ENCODE data around the gene MAGEF1.
A peak's percentile ranks its signal among the peaks of the same experiment; 100 is the strongest.

The MAGEF1 gene

GRCh38 chr3:184711493-184712247, at the start of gene MAGEF1:
TSS of gene MAGEF1 (minus strand) at chr3:184712064. CDS start at chr3:184711821, 243 bp downstream.
- peak; percentile 93 for DNase-seq

GRCh38 chr3:184761075-184761841, 49.4 kb upstream of the MAGEF1 start:
- no peak for DNase-seq

- no peak for DNase-seq
These were observed 48.6 kb upstream of the MAGEF1 start for GRCh38 chr3:184760337-184761074.

GRCh38 chr3:184759666-184760200, 47.9 kb upstream of the MAGEF1 start:
- DNase-seq, result no peak

GRCh38 chr3:184758056-184758455, 46.2 kb upstream of the MAGEF1 start:
- DNase-seq, result no peak

- DNase-seq, result no peak
These were observed 45.3 kb upstream of the MAGEF1 start for GRCh38 chr3:184757022-184757651.

- DNase-seq, result no peak
These were observed 44.5 kb upstream of the MAGEF1 start for GRCh38 chr3:184756151-184757021.

- no peak for DNase-seq
These were observed 43.5 kb upstream of the MAGEF1 start for GRCh38 chr3:184755315-184755731.

GRCh38 chr3:184752361-184752760, 40.5 kb upstream of the MAGEF1 start:
- no peak for DNase-seq

GRCh38 chr3:184751204-184752040, 39.6 kb upstream of the MAGEF1 start:
- DNase-seq, result no peak

- DNase-seq, result no peak
These were observed 38.7 kb upstream of the MAGEF1 start for GRCh38 chr3:184750349-184751083.

- no peak for DNase-seq
These were observed 37.4 kb upstream of the MAGEF1 start for GRCh38 chr3:184749168-184749744.

GRCh38 chr3:184748219-184749135, 36.6 kb upstream of the MAGEF1 start:
- no peak for DNase-seq

- DNase-seq, result no peak
These were observed 34.6 kb upstream of the MAGEF1 start for GRCh38 chr3:184746131-184747120.

GRCh38 chr3:184745526-184745925, 33.7 kb upstream of the MAGEF1 start:
- no peak for DNase-seq

- no peak for DNase-seq
These were observed 31.4 kb upstream of the MAGEF1 start for GRCh38 chr3:184743248-184743647.

- no peak for DNase-seq
These were observed 30.8 kb upstream of the MAGEF1 start for GRCh38 chr3:184742676-184743135.
